Duodenal mucosa (tissue), 2 donors: ENCODE results near the gene ACKR3.

Experiments
- H3K27ac ChIP-seq: one replicate; pipeline ENCODE4 v1.7.0; 2013; ENCODE audit warnings: low read depth, low read length
- H3K27me3 ChIP-seq, 2 donors: one replicate each; pipeline ENCODE4 v1.7.0; 2013; ENCODE audit warnings: low read length in 2 of 2, control low read depth in 1 of 2; ENCODE audit not compliant: insufficient read depth in 2 of 2, control insufficient read depth in 1 of 2
- H3K36me3 ChIP-seq, 2 donors: one replicate each; pipeline ENCODE4 v1.7.0; 2013; ENCODE audit warnings: low read length in 2 of 2, control low read depth in 1 of 2; ENCODE audit not compliant: insufficient read depth in 2 of 2, control insufficient read depth in 1 of 2
- H3K4me1 ChIP-seq, 2 donors: one replicate each; pipeline ENCODE4 v1.7.0; 2013; ENCODE audit warnings: low read length in 2 of 2, control low read depth in 1 of 2; ENCODE audit not compliant: insufficient read depth in 2 of 2, control insufficient read depth in 1 of 2
- H3K4me3 ChIP-seq, 2 donors: one replicate each; pipeline ENCODE4 v1.7.0; 2013; ENCODE audit warnings: low read length in 2 of 2, low read depth in 1 of 2
- H3K9ac ChIP-seq, 2 donors: one replicate each; pipeline ENCODE4 v1.7.0; 2013; ENCODE audit warnings: low read length in 2 of 2, low read depth in 1 of 2
- H3K9me3 ChIP-seq, 2 donors: one replicate each; pipeline ENCODE4 v1.7.0; 2013; ENCODE audit warnings: low read length in 2 of 2, control low read depth in 1 of 2; ENCODE audit not compliant: control insufficient read depth in 1 of 2

Gene ACKR3

DNA sequence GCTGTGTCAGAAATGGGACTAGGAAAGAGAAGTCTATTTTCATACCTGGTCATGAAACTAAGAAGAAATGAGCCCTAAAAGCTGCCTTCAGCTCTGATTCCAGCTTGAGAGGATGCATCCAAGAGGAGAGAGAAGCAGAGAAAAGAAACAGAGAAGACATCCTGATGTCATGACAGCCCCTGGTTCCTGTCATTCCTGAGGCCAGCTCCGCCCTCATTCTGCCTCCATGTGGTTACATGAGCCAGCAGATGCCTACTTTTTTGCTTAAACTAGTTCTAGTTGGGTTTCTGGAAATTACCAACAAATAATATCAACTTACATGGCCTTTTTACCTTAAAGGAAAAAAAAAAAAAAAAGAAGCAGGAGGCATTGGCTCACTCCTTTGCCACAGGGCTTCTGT, 14.1 kb upstream of the ACKR3 start:
- Histone ChIP-seq H3K4me1 (peaks cover 0 to 8% of the 10 kb centered on the region in 2 donors), H3K4me3 (no peak overlapping the region), H3K36me3 (no peaks in the 10 kb centered on the region), H3K9ac (no peak overlapping the region), H3K27ac (no peak overlapping the region), H3K27me3 (no peaks in the 10 kb centered on the region), H3K9me3 (peaks cover 0 to 2% of the 10 kb centered on the region in 2 donors)

DNA sequence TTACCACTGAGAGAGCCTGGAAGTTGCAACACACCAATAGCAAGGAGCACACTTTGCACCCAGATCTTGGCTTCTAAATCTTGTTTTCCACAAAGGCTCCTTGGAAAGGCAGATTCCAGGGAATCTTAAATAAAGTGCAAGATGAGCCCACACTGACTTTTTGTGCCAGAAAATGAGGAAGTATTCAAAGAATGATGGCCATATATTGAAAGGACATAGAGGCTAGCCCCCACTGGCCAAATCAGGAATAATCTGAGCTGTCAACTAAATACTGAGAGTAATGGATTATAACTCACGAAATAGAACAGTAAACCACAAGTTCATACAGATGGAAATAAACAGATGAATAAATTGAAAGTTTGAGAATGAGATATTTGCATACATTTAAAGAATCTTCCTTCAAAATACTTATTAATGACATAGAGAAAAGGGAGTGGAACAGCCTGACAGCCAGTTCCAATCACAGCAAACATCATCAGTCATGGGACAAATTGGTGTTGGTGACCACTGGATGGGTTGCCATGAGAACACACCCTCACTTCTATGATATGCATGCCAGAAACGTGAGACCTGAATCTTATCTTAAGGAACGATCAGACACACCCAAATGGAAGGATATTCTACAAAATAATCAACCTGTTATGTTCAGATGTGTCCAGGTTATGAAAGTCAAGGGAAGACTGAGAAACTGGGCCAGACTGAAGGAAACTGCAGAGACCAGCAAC, 12.2 kb upstream of the ACKR3 start:
- H3K36me3 ChIP-seq: no peaks in the 10 kb centered on the region
- no peak overlapping the region for H3K27ac ChIP-seq
- H3K4me3 ChIP-seq: no peak overlapping the region
- H3K9ac ChIP-seq: no peak overlapping the region
- H3K27me3 ChIP-seq: no peaks in the 10 kb centered on the region
- peaks cover 0 to 2% of the 10 kb centered on the region in 2 donors for H3K9me3 ChIP-seq
- H3K4me1 ChIP-seq: no peaks in the 10 kb centered on the region

DNA sequence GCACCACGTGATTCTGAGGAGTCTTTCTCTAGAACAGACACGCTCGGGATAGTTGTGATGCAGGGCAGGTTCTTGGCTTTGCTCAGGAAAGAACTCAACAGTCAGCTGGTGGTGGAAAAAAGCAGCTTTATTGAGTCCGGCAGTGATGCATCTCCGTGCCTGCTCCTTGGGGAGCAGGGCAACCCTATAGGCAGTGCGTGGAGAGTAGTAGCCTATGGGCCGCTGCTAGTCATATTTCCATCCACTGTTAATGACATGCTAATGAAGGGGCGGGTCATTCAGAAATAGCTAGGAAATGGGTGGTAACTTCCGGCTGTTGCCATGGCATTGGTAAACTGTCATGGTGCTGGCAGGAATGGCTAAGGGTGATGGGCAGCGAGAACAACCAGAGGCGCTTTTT, 11.6 kb upstream of the ACKR3 start:
- no peaks in the 10 kb centered on the region for H3K36me3 ChIP-seq
- no peaks in the 10 kb centered on the region for H3K27me3 ChIP-seq
- H3K9ac ChIP-seq: no peak overlapping the region
- H3K27ac ChIP-seq: no peak overlapping the region
- H3K9me3 ChIP-seq: peaks cover 0 to 2% of the 10 kb centered on the region in 2 donors
- H3K4me3 ChIP-seq: no peak overlapping the region
- H3K4me1 ChIP-seq: no peaks in the 10 kb centered on the region

DNA sequence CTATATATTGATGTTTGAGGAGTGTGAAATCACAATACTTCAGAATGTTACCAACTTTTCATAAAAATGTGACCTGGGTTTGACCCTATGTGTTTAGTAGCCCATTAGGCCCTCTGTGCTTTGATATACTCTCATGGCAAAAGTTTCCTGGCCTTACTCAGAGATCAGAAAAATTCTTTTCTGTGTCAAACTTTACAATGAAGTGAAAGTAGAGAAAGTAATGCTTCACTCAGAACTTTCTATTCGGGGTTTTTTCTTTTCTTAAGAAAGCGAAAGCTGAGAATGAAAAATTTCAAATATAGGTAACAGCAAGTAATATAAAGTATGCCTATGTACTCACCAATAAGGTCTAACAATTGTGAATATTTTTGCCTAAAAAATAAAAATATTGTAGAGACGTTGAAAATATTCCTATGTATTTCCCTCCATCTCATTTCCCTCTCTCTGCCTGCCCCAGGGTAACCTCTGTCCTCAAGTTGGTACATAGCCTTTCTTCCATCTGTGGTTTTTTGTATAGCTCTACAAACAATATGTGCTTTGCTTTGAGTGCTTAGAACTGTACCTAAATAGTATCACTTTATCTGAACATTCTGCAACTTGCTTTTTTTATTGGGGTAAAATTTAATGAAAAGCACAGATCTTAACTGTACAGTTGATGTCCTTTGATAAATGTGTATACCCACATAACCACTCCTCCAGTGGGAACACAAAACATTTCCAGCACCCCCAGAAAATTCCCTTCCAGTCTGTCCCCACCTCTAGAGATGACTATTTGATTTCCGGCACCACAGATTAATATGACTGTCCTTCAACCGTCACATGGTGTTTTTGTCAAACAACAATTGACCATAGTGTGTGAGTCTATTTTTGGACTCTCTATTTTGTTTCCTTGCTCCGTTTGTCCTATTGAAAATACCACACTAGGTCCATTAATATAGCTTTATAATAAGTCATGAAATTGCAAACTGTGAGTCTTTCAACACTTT, 10.3 kb upstream of the ACKR3 start:
- Histone ChIP-seq H3K4me3 (no peak overlapping the region), H3K4me1 (no peaks in the 10 kb centered on the region), H3K36me3 (no peaks in the 10 kb centered on the region), H3K9me3 (peaks cover 0 to 2% of the 10 kb centered on the region in 2 donors), H3K9ac (no peak overlapping the region), H3K27me3 (no peaks in the 10 kb centered on the region), H3K27ac (no peak overlapping the region)

DNA sequence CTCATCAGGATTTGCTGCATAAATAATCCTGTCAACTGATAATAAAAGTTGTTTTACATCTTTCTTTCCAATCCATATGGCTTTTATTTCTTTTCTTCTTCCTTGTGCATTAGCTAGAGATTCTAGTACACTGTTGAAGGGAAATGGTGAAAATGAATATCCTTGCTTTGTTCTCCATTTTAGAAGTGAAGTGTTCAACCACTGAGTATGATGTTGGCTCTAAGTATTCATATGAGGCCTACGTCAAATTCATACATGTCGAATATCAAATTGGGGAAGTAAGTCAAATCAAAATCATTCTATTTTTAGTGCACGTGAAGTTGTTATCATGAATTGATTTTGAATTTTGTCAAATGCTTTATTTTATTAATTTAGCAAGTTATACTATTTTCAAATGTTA, 7.8 kb upstream of the ACKR3 start:
- Histone ChIP-seq H3K9ac (no peak overlapping the region), H3K9me3 (no peaks in the 10 kb centered on the region), H3K4me3 (no peak overlapping the region)

DNA sequence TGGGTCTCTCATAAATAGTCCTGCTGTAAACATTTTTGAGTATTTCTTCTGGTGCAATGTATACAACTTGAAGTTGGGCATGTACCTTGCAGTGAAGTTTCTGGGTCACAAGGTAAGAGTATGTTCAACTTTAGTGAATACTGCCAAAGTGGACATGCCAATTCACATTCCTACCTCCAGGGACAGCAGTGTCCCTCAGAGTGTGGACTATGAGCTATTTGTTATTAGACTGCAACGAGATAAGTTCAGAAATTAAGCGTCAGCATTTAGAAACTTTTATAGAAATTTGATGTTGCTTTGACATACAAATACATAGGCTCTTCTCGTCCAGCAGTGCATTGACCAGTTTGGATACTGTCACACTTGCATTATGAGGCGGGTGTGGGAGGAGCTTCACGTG, 7.2 kb upstream of the ACKR3 start:
- peaks cover 0 to 14% of the 10 kb centered on the region in 2 donors for H3K4me1 ChIP-seq
- no peak overlapping the region for H3K27ac ChIP-seq
- H3K27me3 ChIP-seq: no peaks in the 10 kb centered on the region
- no peaks in the 10 kb centered on the region for H3K36me3 ChIP-seq
- H3K9me3 ChIP-seq: no peaks in the 10 kb centered on the region
- H3K4me3 ChIP-seq: no peak overlapping the region
- no peak overlapping the region for H3K9ac ChIP-seq

More for the DNA sequence above, 7.8 kb upstream of the ACKR3 start:
- Histone ChIP-seq H3K27ac (no peak overlapping the region), H3K4me1 (peaks cover 0 to 11% of the 10 kb centered on the region in 2 donors), H3K27me3 (no peaks in the 10 kb centered on the region), H3K36me3 (no peaks in the 10 kb centered on the region)

DNA sequence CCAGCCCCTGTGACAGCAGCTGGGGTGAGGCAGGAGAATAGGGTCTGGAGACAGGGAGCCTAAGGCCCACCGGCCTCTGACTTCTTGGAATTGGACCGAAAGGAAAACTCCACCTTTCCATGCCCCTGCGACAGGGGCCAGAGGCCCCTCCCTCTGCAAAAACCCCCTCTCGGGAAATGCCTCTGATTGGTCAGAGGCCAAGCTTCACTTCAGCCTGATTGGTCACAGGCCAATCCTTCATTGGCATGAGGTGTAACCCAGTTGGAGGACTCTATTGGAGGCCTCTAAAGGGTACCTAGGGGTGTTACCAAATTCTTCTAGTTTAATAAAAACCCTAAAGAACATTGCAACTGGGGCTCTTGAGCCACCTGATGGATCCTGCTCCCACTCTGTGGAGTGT, 5.7 kb upstream of the ACKR3 start:
- H3K27me3 ChIP-seq: no peaks in the 10 kb centered on the region
- H3K27ac ChIP-seq: no peak overlapping the region
- H3K4me1 ChIP-seq: peaks cover 7 to 20% of the 10 kb centered on the region in 2 donors
- H3K4me3 ChIP-seq: no peak overlapping the region
- H3K36me3 ChIP-seq: no peaks in the 10 kb centered on the region
- H3K9ac ChIP-seq: no peak overlapping the region
- no peaks in the 10 kb centered on the region for H3K9me3 ChIP-seq

DNA sequence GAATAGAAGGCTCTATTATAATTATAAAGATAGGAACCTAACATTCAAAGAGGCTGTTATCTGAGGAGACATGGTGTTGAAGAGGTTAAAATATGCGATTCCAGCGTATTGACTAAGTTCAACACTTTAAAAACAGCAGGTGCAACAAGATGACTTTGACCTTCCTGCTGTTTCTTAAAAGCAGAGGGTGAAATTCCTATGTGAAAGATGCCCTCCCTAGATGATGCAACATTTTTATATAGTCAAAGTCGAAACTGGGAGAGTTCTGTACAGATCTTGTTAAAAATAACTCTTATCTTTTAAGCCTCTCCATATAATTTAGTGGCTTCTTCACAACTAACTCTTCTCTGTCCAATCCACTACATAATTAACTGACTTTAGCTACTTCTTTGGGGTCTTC, 4.4 kb upstream of the ACKR3 start:
- no peaks in the 10 kb centered on the region for H3K27me3 ChIP-seq
- H3K4me3 ChIP-seq: no peak overlapping the region
- no peaks in the 10 kb centered on the region for H3K9me3 ChIP-seq
- no peak overlapping the region for H3K9ac ChIP-seq
- peaks cover 20 to 31% of the 10 kb centered on the region in 2 donors for H3K4me1 ChIP-seq
- H3K36me3 ChIP-seq: no peaks in the 10 kb centered on the region
- no peak overlapping the region for H3K27ac ChIP-seq

DNA sequence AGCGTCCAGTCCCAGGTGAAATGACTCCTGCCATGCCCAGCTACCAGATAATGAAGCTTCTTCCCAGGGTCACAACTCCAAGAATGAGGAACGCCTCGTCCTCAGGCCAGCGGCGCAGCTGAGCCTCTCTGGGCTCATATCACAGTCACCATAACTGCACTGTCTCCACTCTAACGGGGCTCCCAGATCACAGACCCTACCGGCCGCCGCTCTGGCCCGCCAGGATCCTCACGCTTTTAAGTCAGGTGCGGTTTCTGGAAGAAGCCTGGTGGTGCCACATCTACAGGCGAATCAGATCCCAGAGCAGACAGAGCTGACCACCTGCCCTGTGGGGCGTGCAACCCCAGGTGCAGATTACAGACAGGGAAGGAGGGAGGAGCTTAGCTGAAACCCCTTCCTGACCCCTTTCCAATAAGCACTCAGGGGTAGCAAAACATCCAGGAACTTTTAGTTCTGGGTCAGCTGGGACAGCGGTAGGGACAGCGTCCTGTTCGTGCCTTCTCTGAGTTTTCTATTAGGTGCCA, 3.7 kb upstream of the ACKR3 start:
- H3K27ac ChIP-seq: no peak overlapping the region
- no peaks in the 10 kb centered on the region for H3K36me3 ChIP-seq
- H3K9ac ChIP-seq: no peak overlapping the region
- no peaks in the 10 kb centered on the region for H3K27me3 ChIP-seq
- H3K9me3 ChIP-seq: no peaks in the 10 kb centered on the region
- H3K4me1 ChIP-seq: peaks cover 27 to 39% of the 10 kb centered on the region in 2 donors
- no peak overlapping the region for H3K4me3 ChIP-seq

DNA sequence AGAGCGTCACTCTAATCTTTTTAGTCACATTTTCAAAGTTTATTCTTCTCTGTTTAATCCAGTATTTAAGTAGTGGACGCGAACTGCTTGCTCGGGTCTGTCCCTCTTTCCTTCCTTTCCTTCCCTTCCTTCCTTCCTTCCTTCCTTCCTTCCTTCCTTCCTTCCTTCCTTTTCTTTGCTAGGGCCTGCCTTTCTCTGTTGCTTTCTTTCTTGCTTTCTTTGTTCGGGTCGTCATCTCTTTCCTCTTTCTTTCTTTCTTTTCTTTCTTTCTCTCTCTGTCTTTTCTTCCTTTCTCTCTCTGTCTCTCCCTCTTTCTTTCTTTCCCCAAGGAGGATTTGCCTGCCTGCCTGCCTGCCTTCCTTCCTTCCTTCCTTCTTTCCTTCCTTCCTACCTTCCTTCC, 3.0 kb upstream of the ACKR3 start:
- Histone ChIP-seq H3K27ac (no peak overlapping the region), H3K4me1 (peaks cover 30 to 43% of the 10 kb centered on the region in 2 donors), H3K27me3 (no peaks in the 10 kb centered on the region), H3K9ac (no peak overlapping the region), H3K36me3 (no peaks in the 10 kb centered on the region), H3K4me3 (no peak overlapping the region), H3K9me3 (no peaks in the 10 kb centered on the region)
